HEK293 (cell line): ENCODE measurements around the gene CARD6.

Experiments used
- CTCF ChIA-PET: fragments of 350-600 bp; formaldehyde crosslinking; extraction: SDS; loops from one replicate; lab custom pipeline; 2021; ENCODE audit warnings: antibody characterized with exemption; lab: Yijun Ruan, JAX
- POLR2A ChIA-PET: fragments of 300-600 bp; formaldehyde crosslinking; extraction: SDS; loops from one replicate; lab custom pipeline; 2020; ENCODE audit warnings: antibody characterized with exemption, inconsistent platforms; lab: Yijun Ruan, JAX
- H3K27ac ChIP-seq: fragments of 200-500 bp; sonication (Bioruptor generic); 2 replicates; pipeline ENCODE4 v1.5.1; 2014; ENCODE audit warnings: low read depth, low read length, control low read depth, inconsistent platforms; ENCODE audit errors: extremely low read depth
- H3K36me3 ChIP-seq, 2 experiments: fragments of 200-500 bp in 1 of 2; sonication (Bioruptor generic) in 1 of 2; 1 replicate in 1 of 2; 2 replicates in 1 of 2; pipeline ENCODE4 v1.5.1; 2014 to 2017; ENCODE audit warnings: inconsistent platforms in 2 of 2, low read length in 2 of 2; ENCODE audit not compliant: control insufficient read depth in 2 of 2, insufficient read depth in 1 of 2
- H3K4me1 ChIP-seq: fragments of 200-500 bp; sonication (Bioruptor generic); 2 replicates; pipeline ENCODE4 v1.5.1; 2014; ENCODE audit warnings: mild to moderate bottlenecking, low read length, inconsistent platforms; ENCODE audit not compliant: control insufficient read depth, insufficient read depth
- H3K4me3 ChIP-seq: 2 replicates; pipeline ENCODE4 v1.5.1; 2011; ENCODE audit warnings: low read depth, mild to moderate bottlenecking, control low read depth, low read length, moderate library complexity
- H3K9me3 ChIP-seq: fragments of 200-500 bp; sonication (Bioruptor generic); 2 replicates; pipeline ENCODE4 v1.5.1; 2014; ENCODE audit warnings: low read depth, low read length, inconsistent platforms; ENCODE audit not compliant: control insufficient read depth, insufficient read depth
- BCL11A ChIP-seq: fragments of 450-650 bp; formaldehyde crosslinking; IDR thresholded peaks from 2 replicates; pipeline ENCODE4 v1.5.1; 2016; ENCODE audit warnings: low read depth, missing biosample characterization, missing genetic modification characterization
- FEZF1 ChIP-seq: fragments of 450-650 bp; formaldehyde crosslinking; IDR thresholded peaks from 2 replicates; pipeline ENCODE4 v1.5.1; 2016; ENCODE audit warnings: missing biosample characterization, missing genetic modification characterization
- INSM2 ChIP-seq: fragments of 450-650 bp; formaldehyde crosslinking; IDR thresholded peaks from 2 replicates; pipeline ENCODE4 v1.5.1; 2016; ENCODE audit warnings: missing biosample characterization, missing genetic modification characterization
- KLF16 ChIP-seq: fragments of 450-650 bp; formaldehyde crosslinking; IDR thresholded peaks from 2 replicates; pipeline ENCODE4 v1.5.1; 2017; ENCODE audit warnings: missing biosample characterization, missing genetic modification characterization
- MZF1 ChIP-seq: fragments of 450-650 bp; formaldehyde crosslinking; IDR thresholded peaks from 2 replicates; pipeline ENCODE4 v1.5.1; 2017; ENCODE audit warnings: missing biosample characterization, missing genetic modification characterization, borderline replicate concordance
- OSR2 ChIP-seq: fragments of 450-650 bp; formaldehyde crosslinking; IDR thresholded peaks from 2 replicates; pipeline ENCODE4 v1.5.1; 2016; ENCODE audit warnings: missing biosample characterization, missing genetic modification characterization
- SCRT2 ChIP-seq: fragments of 450-650 bp; formaldehyde crosslinking; IDR thresholded peaks from 2 replicates; pipeline ENCODE4 v1.5.1; 2016; ENCODE audit warnings: missing biosample characterization, missing genetic modification characterization
- YY2 ChIP-seq: fragments of 450-650 bp; formaldehyde crosslinking; IDR thresholded peaks from 2 replicates; pipeline ENCODE4 v1.5.1; 2016; ENCODE audit warnings: missing biosample characterization, missing genetic modification characterization
- ZBTB1 ChIP-seq: fragments of 450-650 bp; formaldehyde crosslinking; IDR thresholded peaks from 2 replicates; pipeline ENCODE4 v1.5.1; 2016; ENCODE audit warnings: missing biosample characterization, missing genetic modification characterization
- ZBTB26 ChIP-seq: fragments of 450-650 bp; formaldehyde crosslinking; optimal IDR thresholded peaks from 2 replicates; pipeline ENCODE3; 2016; ENCODE audit warnings: missing biosample characterization, mild to moderate bottlenecking, missing genetic modification characterization
- ZFHX2 ChIP-seq: fragments of 450-650 bp; formaldehyde crosslinking; conservative IDR thresholded peaks from 2 replicates; pipeline ENCODE4 v1.5.1; 2016; ENCODE audit warnings: missing biosample characterization, missing genetic modification characterization
- ZIC2 ChIP-seq: fragments of 450-650 bp; formaldehyde crosslinking; IDR thresholded peaks from 2 replicates; pipeline ENCODE4 v1.5.1; 2016; ENCODE audit warnings: missing biosample characterization, missing genetic modification characterization
- ZNF24 ChIP-seq: fragments of 450-650 bp; formaldehyde crosslinking; IDR thresholded peaks from 2 replicates; pipeline ENCODE4 v1.5.1; 2016; ENCODE audit warnings: missing biosample characterization, missing genetic modification characterization
- ZNF362 ChIP-seq: fragments of 450-650 bp; formaldehyde crosslinking; IDR thresholded peaks from 2 replicates; pipeline ENCODE4 v1.5.1; 2016; ENCODE audit warnings: missing biosample characterization, missing genetic modification characterization
- ZNF398 ChIP-seq: fragments of 450-650 bp; formaldehyde crosslinking; IDR thresholded peaks from 2 replicates; pipeline ENCODE4 v1.5.1; 2017; ENCODE audit warnings: missing biosample characterization, missing genetic modification characterization
- ZNF449 ChIP-seq: fragments of 450-650 bp; formaldehyde crosslinking; IDR thresholded peaks from 2 replicates; pipeline ENCODE4 v1.5.1; 2017; ENCODE audit warnings: missing biosample characterization, mild to moderate bottlenecking, missing genetic modification characterization, moderate library complexity
- ZNF514 ChIP-seq: fragments of 450-650 bp; formaldehyde crosslinking; IDR thresholded peaks from 2 replicates; pipeline ENCODE4 v1.5.1; 2016; ENCODE audit warnings: missing biosample characterization, missing genetic modification characterization
- ZNF558 ChIP-seq: fragments of 450-650 bp; formaldehyde crosslinking; IDR thresholded peaks from 2 replicates; pipeline ENCODE4 v1.5.1; 2016; ENCODE audit warnings: missing biosample characterization, missing genetic modification characterization
- ZNF610 ChIP-seq: fragments of 450-650 bp; formaldehyde crosslinking; IDR thresholded peaks from 2 replicates; pipeline ENCODE4 v1.5.1; 2016; ENCODE audit warnings: missing biosample characterization, missing genetic modification characterization, borderline replicate concordance
- ZNF664 ChIP-seq: fragments of 450-650 bp; formaldehyde crosslinking; IDR thresholded peaks from 2 replicates; pipeline ENCODE4 v1.5.1; 2016; ENCODE audit warnings: missing biosample characterization, missing genetic modification characterization
- ZNF768 ChIP-seq: fragments of 450-650 bp; formaldehyde crosslinking; IDR thresholded peaks from 2 replicates; pipeline ENCODE4 v1.5.1; 2018; ENCODE audit warnings: missing biosample characterization, mild to moderate bottlenecking, missing genetic modification characterization

CARD6 gene

GRCh38 chr5:40801771-40802562, 39.2 kb upstream of the CARD6 start:
- Histone ChIP-seq H3K4me1 (peaks cover 15% of the 10 kb centered on the region), H3K9me3 (no peaks in the 10 kb centered on the region), H3K4me3 (no peak overlapping the region), H3K36me3 (no peaks in the 10 kb centered on the region), H3K27ac (no peak overlapping the region)
- POLR2A ChIA-PET, result interaction anchor here (1.1 kb wide), 1 partner anchor 24 kb away, joined by 4 read pairs; no protein-coding TSS in a partner anchor
- CTCF ChIA-PET, result interaction anchor here (0.7 kb wide), 1 partner anchor 292 kb away, joined by 3 read pairs; no protein-coding TSS in a partner anchor
- no peak for TF ChIP-seq ZNF24 (tag by site-specific recombination)
- TF ChIP-seq ZNF768, result no peak
- no peak for TF ChIP-seq ZBTB1 (tag by site-specific recombination)
- TF ChIP-seq SCRT2, result no peak
- TF ChIP-seq MZF1, result no peak
- peak; percentile 86 for TF ChIP-seq ZNF362 (tag by site-specific recombination)
- no peak for TF ChIP-seq ZNF610 (tag by site-specific recombination)
- no peak for TF ChIP-seq KLF16
- 0 out of 2 replicates have a peak, but pooled peaks have one; percentile 24 for TF ChIP-seq OSR2 (tag by site-specific recombination)

GRCh38 chr5:40812125-40812524, 29.0 kb upstream of the CARD6 start:
- Histone ChIP-seq H3K4me1 (peaks cover 4% of the 10 kb centered on the region), H3K36me3 (no peaks in the 10 kb centered on the region), H3K9me3 (no peaks in the 10 kb centered on the region), H3K27ac (no peak overlapping the region), H3K4me3 (no peak overlapping the region)
- CTCF ChIA-PET, result no interaction called here
- POLR2A ChIA-PET, result no interaction called here
- TF ChIP-seq YY2 (tag by site-specific recombination) (no peak), ZNF24 (tag by site-specific recombination) (no peak), ZFHX2 (tag by site-specific recombination) (no peak), KLF16 (no peak)

GRCh38 chr5:40813698-40814281, 27.4 kb upstream of the CARD6 start:
- Histone ChIP-seq H3K36me3 (no peaks in the 10 kb centered on the region), H3K27ac (no peak overlapping the region), H3K4me3 (no peak overlapping the region), H3K9me3 (no peaks in the 10 kb centered on the region), H3K4me1 (no peaks in the 10 kb centered on the region; the same call in 1 of the 2 replicates)
- POLR2A ChIA-PET, result no interaction called here
- peak; percentile 32; the same call in 1 of the 2 replicates for TF ChIP-seq FEZF1 (tag by site-specific recombination)
- TF ChIP-seq ZNF514 (tag by site-specific recombination), result no peak
- TF ChIP-seq ZNF558 (tag by site-specific recombination), result no peak
- peak; percentile 59; the same call in 1 of the 2 replicates for TF ChIP-seq ZIC2
- TF ChIP-seq INSM2 (tag by site-specific recombination), result no peak
- TF ChIP-seq ZBTB26 (tag by site-specific recombination), result no peak
- TF ChIP-seq ZNF664, result no peak
- TF ChIP-seq ZNF398, result no peak
- TF ChIP-seq BCL11A (tag by site-specific recombination), result no peak
- no peak for TF ChIP-seq ZNF449 (tag by site-specific recombination)
- CTCF ChIA-PET, result interaction anchor here (0.5 to 0.6 kb wide), 2 partner anchors 28 to 39 kb away, joined by 3 to 4 read pairs; partner anchors contain the start of gene CARD6
